Hematopoietic multipotent progenitor cell treated with erythropoietin and hydrocortisone succinate and interleukin-3 and kit ligand, for 6 days (in vitro differentiated cells): ENCODE measurements around the gene MEOX2.

Experiments
- DNase-seq: peaks from one replicate; pipeline ENCODE4 v3.0.0-alpha.2; 2015

The MEOX2 gene

GRCh38 chr7:15607529-15608210, 78.8 kb downstream of the MEOX2 start:
- DNase-seq, result no peak

DNA sequence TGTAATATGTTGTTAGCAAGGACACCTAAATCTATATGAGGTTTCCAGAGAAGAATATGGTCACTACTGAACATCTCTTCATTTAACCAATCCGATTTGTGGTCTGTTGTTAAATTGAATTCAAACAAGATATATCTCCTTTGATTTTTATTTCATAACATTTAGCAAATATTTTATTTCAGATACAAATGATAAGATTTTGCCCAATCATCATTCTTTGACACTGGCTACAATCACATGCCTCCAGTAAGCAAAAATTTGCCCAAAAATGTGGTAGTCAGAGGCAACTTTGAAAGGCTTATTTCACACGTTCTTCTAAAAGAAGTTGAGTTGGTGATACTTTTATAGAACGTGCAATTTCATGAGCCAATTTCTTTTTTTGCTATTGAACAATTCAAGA, 79.9 kb downstream of the MEOX2 start:
- DNase-seq, result no peak

- no peak for DNase-seq
Observed at GRCh38 chr7:15604166-15604565, 82.3 kb downstream of the MEOX2 start.

- DNase-seq, result no peak
Observed at GRCh38 chr7:15603124-15603523, 83.4 kb downstream of the MEOX2 start.

DNA sequence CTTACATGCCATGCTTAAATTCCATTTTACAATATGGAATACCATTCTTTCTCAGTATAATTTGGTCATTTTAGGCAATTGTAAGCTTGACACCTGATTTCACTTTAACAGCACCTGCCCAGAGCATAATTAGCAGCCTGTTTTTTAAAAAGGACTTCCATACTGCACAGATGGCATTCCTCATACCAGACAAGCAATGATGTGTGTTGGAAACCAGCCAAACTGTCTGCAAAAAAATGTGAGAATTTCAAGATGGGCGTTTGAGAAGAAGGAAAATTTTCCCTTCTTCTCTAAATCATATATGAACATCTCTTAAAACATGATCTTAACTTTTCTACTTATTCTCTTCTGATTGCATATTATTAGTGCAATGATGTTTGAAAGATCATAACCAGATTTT, 84.2 kb downstream of the MEOX2 start:
- no peak for DNase-seq

DNA sequence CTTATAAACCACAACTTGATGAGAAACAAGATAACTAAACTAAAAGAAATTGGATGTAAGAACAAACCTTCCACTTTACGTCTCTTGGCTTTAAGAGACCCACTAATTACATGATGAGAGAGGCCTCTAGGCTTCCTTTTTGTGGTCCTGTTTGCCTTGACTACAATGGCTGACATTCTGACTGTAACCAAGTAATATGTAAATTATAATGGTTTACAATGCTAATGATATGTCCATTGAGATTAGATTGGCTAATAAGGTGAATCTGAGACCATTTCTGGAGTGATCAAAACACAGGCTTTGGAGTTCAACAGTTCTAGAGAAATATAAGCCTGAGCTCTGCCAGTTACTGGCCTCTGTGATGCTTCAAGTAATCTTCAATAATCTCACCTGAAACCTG, 85.3 kb downstream of the MEOX2 start:
- no peak for DNase-seq

DNA sequence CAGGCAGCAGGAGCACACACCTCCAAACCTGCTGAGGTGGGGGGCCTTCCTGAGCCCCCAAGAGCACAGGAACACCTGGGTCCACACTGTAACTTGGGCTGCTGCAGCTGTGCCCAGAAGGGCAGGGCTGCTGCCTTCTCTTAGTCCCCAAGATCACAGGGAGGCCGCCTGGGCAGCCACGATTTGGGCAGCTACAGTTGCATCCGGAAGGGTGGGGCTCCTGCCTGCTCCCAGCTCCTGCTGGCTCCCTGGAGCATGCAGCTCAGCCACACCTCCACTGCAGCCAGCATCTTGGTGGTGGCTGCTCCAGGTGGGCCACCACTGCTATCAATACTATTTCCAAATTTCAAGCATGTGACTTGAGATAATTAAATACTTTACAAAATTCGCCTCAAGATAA, 86.2 kb downstream of the MEOX2 start:
- DNase-seq, result no peak

- DNase-seq, result no peak
Observed at GRCh38 chr7:15594461-15594860, 92.0 kb downstream of the MEOX2 start.

DNA sequence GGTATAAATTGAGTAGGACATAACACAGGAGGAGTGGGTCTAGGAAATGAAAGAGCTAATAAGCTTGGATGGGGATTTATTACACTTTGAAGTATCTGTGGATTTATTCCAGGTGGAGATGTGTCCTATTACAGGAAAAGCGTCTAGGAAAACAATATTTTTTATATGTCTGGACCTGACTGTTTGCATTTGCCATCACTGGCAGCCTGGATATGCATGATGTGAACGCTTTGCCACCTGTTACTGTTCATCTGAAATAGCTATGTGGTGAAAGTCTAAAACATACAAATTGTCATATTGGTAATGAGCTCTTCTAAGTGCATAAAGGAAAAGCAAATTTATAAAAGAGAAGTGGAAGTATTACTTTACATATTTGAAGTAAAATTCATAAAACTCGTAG, 93.1 kb downstream of the MEOX2 start:
- no peak for DNase-seq

- no peak for DNase-seq
Observed at GRCh38 chr7:15586266-15586665, 100.2 kb downstream of the MEOX2 start.

- DNase-seq, result no peak
Observed at GRCh38 chr7:15584575-15584974, 101.9 kb downstream of the MEOX2 start.

- DNase-seq, result no peak
Observed at GRCh38 chr7:15582773-15583172, 103.7 kb downstream of the MEOX2 start.

- no peak for DNase-seq
Observed at GRCh38 chr7:15581352-15581951, 105.0 kb downstream of the MEOX2 start.

DNA sequence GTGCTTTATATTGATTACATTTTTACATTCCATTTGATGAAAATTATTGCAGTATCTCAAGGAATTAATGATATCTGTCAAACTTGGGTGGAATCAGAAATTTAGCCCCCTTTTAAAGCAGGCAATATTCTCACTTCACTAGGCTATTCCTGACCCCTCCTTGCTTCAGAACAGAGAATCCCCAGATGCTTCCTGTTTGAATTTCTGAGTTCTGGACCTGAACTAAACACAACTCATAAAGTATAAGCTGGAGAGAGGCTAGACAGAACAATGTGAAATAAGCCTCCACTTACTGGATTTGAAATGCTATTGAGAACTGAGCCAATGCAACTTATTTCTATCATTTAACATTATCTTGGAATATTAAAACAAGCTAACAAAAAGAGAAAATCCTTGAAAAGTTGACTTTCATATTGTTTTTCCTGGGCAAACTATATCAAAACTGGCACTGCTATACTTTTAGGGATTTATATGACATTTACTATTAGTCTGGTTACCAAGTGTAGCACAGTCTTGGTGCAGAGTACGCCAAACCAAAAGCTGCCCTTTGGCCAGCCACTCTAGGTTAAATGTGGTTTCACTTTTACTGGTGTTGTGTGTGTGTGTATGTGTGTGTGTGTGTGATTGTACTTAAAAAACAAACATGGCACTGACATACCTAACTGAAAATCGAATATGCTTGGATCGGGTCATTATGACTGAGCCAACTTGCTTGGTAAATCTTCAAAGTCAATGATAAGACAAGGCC, 105.7 kb downstream of the MEOX2 start:
- no peak for DNase-seq

- no peak for DNase-seq
Observed at GRCh38 chr7:15577600-15577999, 108.9 kb downstream of the MEOX2 start.

GRCh38 chr7:15571301-15571878, 115.1 kb downstream of the MEOX2 start:
- no peak for DNase-seq

- no peak for DNase-seq
Observed at GRCh38 chr7:15567652-15568051, 118.8 kb downstream of the MEOX2 start.

GRCh38 chr7:15567036-15567435, 119.4 kb downstream of the MEOX2 start:
- no peak for DNase-seq

- no peak for DNase-seq
Observed at GRCh38 chr7:15566476-15566875, 120.0 kb downstream of the MEOX2 start.

DNA sequence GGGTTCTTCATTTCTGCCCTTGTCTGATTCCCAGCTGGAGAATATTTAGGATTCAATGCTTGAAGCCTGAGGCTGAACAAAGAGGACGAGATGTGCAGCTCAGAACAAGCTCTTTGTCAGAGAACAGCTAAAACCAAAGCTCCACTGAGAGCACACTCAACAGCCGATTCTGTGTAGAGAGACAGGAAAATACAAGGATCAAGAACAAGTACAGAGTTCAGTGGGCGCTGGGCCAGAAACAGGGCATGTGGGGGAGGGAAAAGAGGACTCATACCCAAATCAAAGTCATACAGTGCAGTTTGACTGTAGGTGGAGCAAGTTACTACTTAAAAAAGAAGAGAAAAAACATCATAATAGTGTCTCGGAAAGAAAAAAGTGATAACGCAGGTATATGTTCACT, 124.6 kb downstream of the MEOX2 start, which contains the start of gene AGMO:
AGMO (minus strand) TSS at position 181 of the 400 bp plus-strand sequence.
- DNase-seq, result no peak
